ENCODE results near the gene SPINK6.

SPINK6 gene

GRCh38 chr5:148224117-148224742 is 21.4 kb downstream of the SPINK6 start:
- no peak for DNase-seq

GRCh38 chr5:148228392-148228984 is 25.6 kb downstream of the SPINK6 start:
- no peak for DNase-seq

DNA sequence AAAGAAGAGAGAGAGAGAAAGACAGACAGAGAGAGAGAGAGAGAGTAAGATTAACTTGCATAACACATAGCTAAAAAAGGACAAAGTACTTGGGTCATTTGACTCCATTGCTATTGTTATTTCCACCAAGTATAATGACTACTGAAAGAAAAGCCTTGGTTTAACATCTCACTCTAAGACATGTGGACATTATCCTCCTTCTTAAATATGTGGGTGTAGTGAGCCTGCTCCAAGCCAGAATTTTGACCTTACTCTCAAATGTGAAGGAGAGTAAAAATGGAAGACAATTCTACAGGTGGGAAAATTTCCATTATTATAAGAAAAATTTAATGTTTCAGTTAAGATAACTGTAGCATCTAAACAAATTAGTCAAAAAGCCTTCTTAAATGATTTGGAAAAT is 27.0 kb downstream of the SPINK6 start:
- DNase-seq: no peak

- DNase-seq: no peak
Measured at GRCh38 chr5:148230240-148230639, 27.4 kb downstream of the SPINK6 start.

GRCh38 chr5:148237785-148238417 is 35.1 kb downstream of the SPINK6 start:
- DNase-seq: no peak

DNA sequence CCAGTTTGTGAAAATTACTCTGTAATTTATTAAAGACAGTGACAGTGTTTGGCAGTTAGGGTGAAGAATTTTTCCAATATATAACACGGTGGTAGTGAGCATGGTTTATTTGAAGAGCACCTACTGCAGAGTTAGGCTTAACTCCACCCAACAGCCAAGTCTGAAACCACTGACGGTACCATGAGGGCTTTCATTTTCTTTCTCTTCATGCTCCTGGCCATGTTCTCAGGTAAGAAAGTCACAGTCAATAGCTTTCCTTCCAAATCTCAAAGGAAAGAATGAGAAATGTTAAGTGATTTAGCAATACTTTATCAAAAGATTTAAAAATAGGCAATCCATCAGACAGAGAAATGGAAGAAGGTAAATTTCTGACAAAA is 35.6 kb downstream of the SPINK6 start, which contains the start of gene MARCOL:
Gene MARCOL, plus strand, starts transcription at position 108 of the 377 bp plus-strand sequence. Its CDS starts 73 bp downstream, at position 181.
- DNase-seq: no peak

GRCh38 chr5:148248894-148249293 is 46.1 kb downstream of the SPINK6 start:
- DNase-seq: no peak

DNA sequence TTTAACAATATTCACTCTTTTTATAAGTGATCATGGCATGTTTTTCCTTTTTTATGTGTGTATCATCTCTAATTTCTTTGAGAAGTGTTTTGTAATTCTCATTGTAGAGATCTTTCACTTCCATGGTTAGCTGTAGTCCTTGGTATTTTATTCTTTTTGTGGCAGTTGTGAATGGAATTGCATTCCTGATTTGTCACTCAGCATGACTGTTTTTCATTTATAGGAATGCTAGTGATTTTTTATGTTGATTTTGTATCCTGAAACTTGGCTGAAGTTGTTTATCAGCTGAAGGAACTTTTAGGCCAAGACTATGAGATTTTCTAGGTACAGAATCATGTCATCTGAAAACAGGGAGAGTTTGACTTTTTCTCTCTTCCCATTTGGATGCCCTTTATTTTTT is 52.6 kb downstream of the SPINK6 start:
- DNase-seq: no peak

DNA sequence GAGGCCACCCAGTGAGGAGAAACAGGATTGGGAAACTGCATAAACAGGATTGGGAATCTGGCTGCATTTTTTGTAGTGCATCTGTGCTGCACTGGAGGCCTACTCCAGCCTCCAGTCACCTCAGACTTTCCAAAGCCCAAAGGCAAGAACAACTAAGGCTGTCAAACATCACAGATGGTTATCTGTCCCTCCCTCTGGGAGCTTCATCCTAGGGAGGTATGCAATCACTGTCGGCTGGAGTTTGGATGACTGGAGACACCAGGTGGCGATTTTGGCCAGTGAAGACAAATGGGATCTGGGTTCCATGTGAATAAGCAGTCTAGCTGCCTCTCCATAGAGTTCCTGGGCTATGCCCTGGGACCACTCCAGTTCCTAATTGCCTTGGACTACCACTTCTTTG is 56.4 kb downstream of the SPINK6 start:
- DNase-seq: no peak

- no peak for DNase-seq
Measured at GRCh38 chr5:148261221-148261620, 58.4 kb downstream of the SPINK6 start.

Data from NCI-H446 treated with DMSO at 0.1 percent for 48 hours (cell line).